Parathyroid adenoma (tissue), 2 donors: ENCODE data around the gene PTPRT.

Experiments
- H2AFZ ChIP-seq: fragments of 300-600 bp; sonication (generic); one replicate; pipeline ENCODE4 v1.7.0; 2017; ENCODE audit warnings: antibody characterized with exemption, mild to moderate bottlenecking
- H3K27ac ChIP-seq: fragments of 300-600 bp; sonication (generic); one replicate; pipeline ENCODE4 v1.7.0; 2017
- H3K27me3 ChIP-seq: fragments of 300-600 bp; sonication (generic); one replicate; pipeline ENCODE4 v1.7.0; 2017; ENCODE audit warnings: low read length; ENCODE audit not compliant: control insufficient read depth, insufficient read depth
- H3K36me3 ChIP-seq: fragments of 300-600 bp; sonication (generic); one replicate; pipeline ENCODE4 v1.7.0; 2017; ENCODE audit warnings: low read length; ENCODE audit not compliant: control insufficient read depth, insufficient read depth
- H3K4me1 ChIP-seq: fragments of 300-600 bp; sonication (generic); one replicate; pipeline ENCODE4 v1.7.0; 2017; ENCODE audit warnings: control low read depth
- H3K4me2 ChIP-seq: fragments of 300-600 bp; sonication (generic); one replicate; pipeline ENCODE4 v1.7.0; 2017; ENCODE audit warnings: low read length
- H3K4me3 ChIP-seq: fragments of 300-600 bp; sonication (generic); one replicate; pipeline ENCODE4 v1.7.0; 2017; ENCODE audit warnings: low read depth, low read length
- H3K79me2 ChIP-seq: fragments of 300-600 bp; sonication (generic); one replicate; pipeline ENCODE4 v1.7.0; 2017; ENCODE audit warnings: control low read depth
- H3K9ac ChIP-seq: fragments of 300-600 bp; sonication (generic); one replicate; pipeline ENCODE4 v1.7.0; 2017; ENCODE audit warnings: mild to moderate bottlenecking
- H3K9me3 ChIP-seq: fragments of 300-600 bp; sonication (generic); one replicate; pipeline ENCODE4 v1.7.0; 2017; ENCODE audit warnings: low read length; ENCODE audit not compliant: control insufficient read depth
- CTCF ChIP-seq: fragments of 300-600 bp; sonication (generic); IDR thresholded peaks from one replicate; pipeline ENCODE4 v1.7.0; 2017; ENCODE audit warnings: antibody characterized with exemption, mild to moderate bottlenecking
- donor health status: primary hyperparathyroidism.

PTPRT gene

GRCh38 chr20:42779216-42779615 lies 410.5 kb downstream of the PTPRT start:
- Histone ChIP-seq H3K27me3 (no peaks in the 10 kb centered on the region), H3K9ac (no peak overlapping the region), H3K4me3 (no peak overlapping the region), H3K79me2 (no peaks in the 10 kb centered on the region), H3K36me3 (no peaks in the 10 kb centered on the region), H3K9me3 (no peaks in the 10 kb centered on the region), H3K4me2 (no peak overlapping the region), H2AFZ (no peak overlapping the region), H3K27ac (no peak overlapping the region), H3K4me1 (no peaks in the 10 kb centered on the region)
- no peak for TF ChIP-seq CTCF

- Histone ChIP-seq H3K4me1 (no peaks in the 10 kb centered on the region), H3K4me2 (no peak overlapping the region), H3K27me3 (no peaks in the 10 kb centered on the region), H3K9ac (no peak overlapping the region), H3K36me3 (no peaks in the 10 kb centered on the region), H3K27ac (no peak overlapping the region), H3K4me3 (no peak overlapping the region), H3K9me3 (no peaks in the 10 kb centered on the region), H2AFZ (no peak overlapping the region), H3K79me2 (no peaks in the 10 kb centered on the region)
- no peak for TF ChIP-seq CTCF
Observed at GRCh38 chr20:42775866-42776265, 413.8 kb downstream of the PTPRT start.

- no peaks in the 10 kb centered on the region for H3K79me2 ChIP-seq
- no peak overlapping the region for H3K27ac ChIP-seq
- H3K4me1 ChIP-seq, result no peaks in the 10 kb centered on the region
- no peak overlapping the region for H3K9ac ChIP-seq
- H3K4me3 ChIP-seq, result no peak overlapping the region
- H3K4me2 ChIP-seq, result no peak overlapping the region
- H2AFZ ChIP-seq, result no peak overlapping the region
- no peaks in the 10 kb centered on the region for H3K27me3 ChIP-seq
- no peaks in the 10 kb centered on the region for H3K9me3 ChIP-seq
- H3K36me3 ChIP-seq, result no peaks in the 10 kb centered on the region
- TF ChIP-seq CTCF, result no peak
Observed at GRCh38 chr20:42775037-42775436, 414.7 kb downstream of the PTPRT start.

- H3K4me1 ChIP-seq, result no peaks in the 10 kb centered on the region
- no peak for TF ChIP-seq CTCF
- H3K9ac ChIP-seq, result no peak overlapping the region
- no peaks in the 10 kb centered on the region for H3K9me3 ChIP-seq
- H2AFZ ChIP-seq, result no peak overlapping the region
- no peaks in the 10 kb centered on the region for H3K27me3 ChIP-seq
- H3K79me2 ChIP-seq, result peaks cover 3% of the 10 kb centered on the region
- no peak overlapping the region for H3K4me2 ChIP-seq
- no peak overlapping the region for H3K27ac ChIP-seq
- H3K36me3 ChIP-seq, result no peaks in the 10 kb centered on the region
- H3K4me3 ChIP-seq, result no peak overlapping the region
Observed at GRCh38 chr20:42763015-42763414, 426.7 kb downstream of the PTPRT start.

GRCh38 chr20:42756991-42757390 lies 432.7 kb downstream of the PTPRT start:
- Histone ChIP-seq H3K27ac (no peak overlapping the region), H3K9ac (no peak overlapping the region), H3K4me2 (no peak overlapping the region), H3K4me3 (no peak overlapping the region), H3K27me3 (no peaks in the 10 kb centered on the region), H3K9me3 (no peaks in the 10 kb centered on the region), H3K79me2 (peaks cover 3% of the 10 kb centered on the region), H3K36me3 (no peaks in the 10 kb centered on the region), H2AFZ (no peak overlapping the region), H3K4me1 (no peaks in the 10 kb centered on the region)
- TF ChIP-seq CTCF, result no peak
